ENCODE results near the gene DBNL. TPM values are rescaled to one million over a fixed set of nuclear protein-coding genes. Genes with fewer than 3 reads are reported as not detected.
A peak's percentile ranks its signal among the peaks of the same experiment; 100 is the strongest.

Gene DBNL
- total RNA-seq, 1 donor from 2014 or later = 140 TPM

DNA sequence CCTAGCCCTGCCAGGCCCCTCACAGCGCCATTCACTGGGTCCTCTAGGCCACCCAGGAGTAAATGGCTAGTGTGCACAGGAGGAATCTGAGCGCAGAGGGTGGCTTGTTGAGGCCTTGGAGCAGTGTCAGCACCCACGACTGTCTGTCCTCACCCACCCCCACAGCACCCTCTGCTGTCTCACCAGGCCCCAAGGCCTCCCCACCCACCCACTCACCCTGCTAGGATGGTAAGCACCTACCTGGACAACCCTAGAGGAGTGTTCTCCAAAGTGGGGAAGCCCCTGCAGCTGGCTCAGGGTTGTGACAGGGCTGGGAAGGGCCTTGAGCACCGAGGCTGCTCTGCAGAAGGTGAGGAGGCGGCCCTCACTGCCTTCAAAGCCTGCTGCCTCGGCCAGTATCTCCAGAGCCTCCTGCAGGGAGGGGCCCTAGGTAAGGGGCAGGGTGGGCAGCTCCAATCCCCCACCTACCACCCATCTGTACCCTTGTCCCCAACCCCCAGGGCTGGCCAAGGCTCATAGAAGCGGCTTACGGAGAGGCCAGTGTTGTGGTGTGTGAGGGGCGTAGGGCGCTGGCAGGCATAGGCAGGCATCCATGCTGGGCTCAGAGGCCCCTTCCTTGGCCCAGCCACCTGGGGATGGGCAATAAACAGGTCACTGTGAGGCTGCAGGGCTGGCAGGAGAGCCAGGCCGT, 35.0 kb downstream of the DBNL start:
- intact Hi-C loops (cut with micrococcal nuclease) = loop anchor here (5.0 kb wide), 1 partner anchor 673 kb away; no protein-coding TSS in a partner anchor
- H3K4me1 Mint-ChIP-seq (ENCODE audit: low read depth) = peaks cover 32% of the 10 kb centered on the region
- peaks cover 26% of the 10 kb centered on the region for H3K36me3 Mint-ChIP-seq (ENCODE audit: low read depth)

DNA sequence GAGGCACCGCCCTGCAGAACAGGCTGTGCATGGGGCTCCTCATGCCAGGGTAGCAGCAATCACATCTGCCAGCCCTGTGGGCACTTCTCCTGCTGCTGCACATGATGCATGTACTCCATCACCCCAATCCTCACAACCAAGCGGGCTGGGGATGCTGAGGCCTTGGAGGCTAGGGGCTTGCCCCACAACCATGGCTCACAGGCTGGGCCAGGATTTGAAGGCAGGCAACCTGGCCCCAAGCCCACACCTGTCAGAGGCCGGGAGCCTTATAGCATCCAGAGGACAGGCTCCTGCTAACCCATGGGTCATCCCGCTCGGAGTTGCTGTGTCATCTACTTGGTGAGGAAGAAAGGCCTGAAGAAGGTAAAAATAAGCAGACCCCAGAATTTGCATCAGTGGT, 35.6 kb downstream of the DBNL start:
- intact Hi-C loops (cut with micrococcal nuclease) = loop anchor here (5.0 kb wide), 1 partner anchor 672 kb away; no protein-coding TSS in a partner anchor
- Mint-ChIP-seq H3K4me1 (ENCODE audit: low read depth) (peaks cover 32% of the 10 kb centered on the region), H3K27ac (no peak overlapping the region), H3K36me3 (ENCODE audit: low read depth) (peaks cover 26% of the 10 kb centered on the region), H3K4me3 (no peak overlapping the region), H3K9me3 (no peaks in the 10 kb centered on the region), H3K27me3 (ENCODE audit: insufficient read depth) (no peaks in the 10 kb centered on the region)
- DNase-seq (ENCODE audit: low spot score) = no peak

More for the DNA sequence above, 35.0 kb downstream of the DBNL start:
- DNase-seq (ENCODE audit: low spot score) = no peak
- Mint-ChIP-seq H3K27ac (no peak overlapping the region), H3K27me3 (ENCODE audit: insufficient read depth) (no peaks in the 10 kb centered on the region), H3K9me3 (no peaks in the 10 kb centered on the region), H3K4me3 (peak overlapping the region; percentile 30)

DNA sequence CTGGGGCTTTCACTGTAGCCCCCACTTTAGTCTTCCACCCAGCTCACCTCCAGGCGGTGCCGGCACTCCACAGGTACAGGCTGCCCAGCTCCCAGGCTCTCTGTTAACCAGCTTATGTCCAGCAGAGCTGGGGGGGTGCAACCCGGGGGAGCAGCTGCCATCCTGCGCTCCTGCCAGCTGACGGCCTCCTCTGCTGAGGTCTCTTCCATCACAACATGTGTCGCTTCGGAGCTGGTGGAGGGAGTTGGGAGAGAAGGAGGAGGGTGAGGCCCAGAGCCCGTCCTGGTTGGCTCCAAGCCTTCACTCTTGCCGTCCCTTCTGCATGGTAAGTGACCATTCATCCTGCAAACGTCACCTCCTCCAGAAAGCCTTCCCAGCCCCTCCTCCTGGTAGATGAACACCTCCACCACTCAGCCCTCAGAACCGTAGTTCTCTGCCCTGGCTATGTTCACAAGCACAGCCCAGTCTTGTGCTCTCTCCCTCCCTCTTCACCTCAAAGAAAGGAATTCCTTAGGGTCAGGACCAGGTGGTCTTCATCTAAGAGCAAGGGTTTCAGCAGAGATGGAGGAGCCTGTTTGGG, 36.3 kb downstream of the DBNL start:
- no peaks in the 10 kb centered on the region for H3K27me3 Mint-ChIP-seq (ENCODE audit: insufficient read depth)
- peaks cover 32% of the 10 kb centered on the region for H3K4me1 Mint-ChIP-seq (ENCODE audit: low read depth)
- DNase-seq (ENCODE audit: low spot score) = no peak
- H3K36me3 Mint-ChIP-seq (ENCODE audit: low read depth) = peaks cover 26% of the 10 kb centered on the region
- H3K4me3 Mint-ChIP-seq = peak overlapping the region; percentile 90
- intact Hi-C loops (cut with micrococcal nuclease) = loop anchor here (5.0 kb wide), 1 partner anchor 672 kb away; no protein-coding TSS in a partner anchor
- H3K9me3 Mint-ChIP-seq = no peaks in the 10 kb centered on the region
- peak overlapping the region; percentile 89 for H3K27ac Mint-ChIP-seq

DNA sequence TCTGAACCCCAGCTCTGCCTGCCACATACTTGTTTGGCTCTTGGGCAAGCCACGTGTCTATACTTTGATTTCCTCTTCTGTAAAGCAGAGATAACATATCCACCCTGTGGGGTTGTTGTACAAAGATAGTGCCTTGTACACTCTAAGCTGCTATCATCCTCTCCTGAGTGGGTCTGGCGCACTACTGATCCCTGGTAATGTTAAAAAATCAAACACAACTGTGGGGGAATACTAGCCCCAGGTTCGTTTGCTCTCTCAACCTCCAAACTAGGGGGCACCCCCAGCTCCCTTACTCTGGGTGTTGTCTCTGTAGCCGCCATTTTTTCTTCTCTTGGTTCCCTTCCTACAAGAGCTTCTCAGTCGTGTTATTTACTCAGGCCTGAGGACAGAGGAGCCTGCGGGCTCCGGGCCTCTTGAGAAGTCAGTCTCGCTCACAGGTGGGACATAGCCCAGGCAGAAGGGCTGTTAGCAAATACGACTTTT, 36.8 kb downstream of the DBNL start:
- H3K27ac Mint-ChIP-seq = peak overlapping the region; percentile 89
- peak overlapping the region; percentile 90 for H3K4me3 Mint-ChIP-seq
- peaks cover 32% of the 10 kb centered on the region for H3K4me1 Mint-ChIP-seq (ENCODE audit: low read depth)
- no peaks in the 10 kb centered on the region for H3K27me3 Mint-ChIP-seq (ENCODE audit: insufficient read depth)
- intact Hi-C loops (cut with micrococcal nuclease) = loop anchor here (5.0 kb wide), 1 partner anchor 671 kb away; no protein-coding TSS in a partner anchor
- DNase-seq (ENCODE audit: low spot score) = no peak
- no peaks in the 10 kb centered on the region for H3K9me3 Mint-ChIP-seq
- H3K36me3 Mint-ChIP-seq (ENCODE audit: low read depth) = peaks cover 26% of the 10 kb centered on the region

DNA sequence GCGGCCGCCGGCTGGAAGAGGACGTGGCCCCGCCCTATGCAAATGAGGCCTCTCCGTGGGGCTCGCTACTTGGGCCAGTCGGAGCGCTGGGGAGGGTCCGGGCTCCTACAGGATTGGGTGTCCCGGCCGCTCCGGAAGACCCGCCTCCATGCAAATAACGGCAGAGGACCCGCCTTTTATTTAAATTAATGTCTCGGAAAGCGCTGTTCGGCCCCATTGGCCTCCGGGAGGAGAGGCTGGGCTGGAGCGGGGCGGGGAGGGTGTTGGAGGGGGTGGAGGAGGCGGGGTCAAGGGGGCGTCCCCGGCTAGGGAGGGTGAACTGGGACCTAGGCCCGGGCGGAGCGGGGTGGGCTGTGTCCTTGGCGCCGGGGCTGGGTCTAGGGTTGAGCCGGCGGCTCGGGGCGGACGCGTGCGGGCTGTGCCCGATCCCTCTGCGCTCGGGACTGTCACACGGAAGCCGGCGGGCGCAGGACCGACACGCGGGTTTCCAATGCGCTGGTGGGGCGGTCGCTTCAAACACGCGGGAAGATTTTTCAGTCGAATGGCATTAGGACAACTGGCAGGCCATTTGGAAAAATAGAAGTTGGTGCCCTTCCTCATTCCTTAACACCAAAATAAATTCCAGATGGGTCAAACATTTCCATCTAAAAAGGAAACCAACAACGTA, 38.2 kb downstream of the DBNL start:
- Mint-ChIP-seq H3K36me3 (ENCODE audit: low read depth) (peaks cover 19% of the 10 kb centered on the region), H3K4me3 (peak overlapping the region; percentile 90), H3K27ac (peak overlapping the region; percentile 84), H3K9me3 (no peaks in the 10 kb centered on the region), H3K4me1 (ENCODE audit: low read depth) (peaks cover 28% of the 10 kb centered on the region), H3K27me3 (ENCODE audit: insufficient read depth) (no peaks in the 10 kb centered on the region)
- intact Hi-C loops (cut with micrococcal nuclease) = loop anchor here (1.0 to 5.0 kb wide), 15 partner anchors 14 to 803 kb away; partner anchors contain the start of genes AEBP1, DBNL, H2AZ2 and NUDCD3
- peak; percentile 97 for DNase-seq (ENCODE audit: low spot score)

DNA sequence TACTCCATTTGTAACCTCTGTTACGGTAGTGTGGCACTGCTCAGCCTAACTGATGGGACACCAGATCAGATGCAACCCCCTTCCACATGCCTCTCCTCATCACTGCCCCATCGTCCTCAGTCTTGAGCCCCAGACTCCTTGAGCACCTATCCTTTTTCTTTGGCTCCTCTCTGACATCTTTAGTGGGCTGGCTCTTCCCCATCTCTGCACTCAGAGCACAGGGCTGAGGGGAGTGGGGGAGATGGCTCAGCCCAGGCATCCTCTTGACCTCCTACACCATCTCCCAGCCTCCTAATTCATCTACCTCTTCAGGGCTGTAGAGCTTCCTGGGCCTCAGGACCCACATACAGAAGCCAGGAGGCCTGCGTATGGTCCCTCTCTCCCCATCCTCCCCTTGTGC, 39.3 kb downstream of the DBNL start:
- peak overlapping the region; percentile 42 for H3K27ac Mint-ChIP-seq
- intact Hi-C loops (cut with micrococcal nuclease) = loop anchor here (2.0 to 5.0 kb wide), 5 partner anchors 13 to 669 kb away; partner anchors contain the start of genes AEBP1, DBNL and UBE2D4
- DNase-seq (ENCODE audit: low spot score) = no peak
- H3K4me1 Mint-ChIP-seq (ENCODE audit: low read depth) = peaks cover 24% of the 10 kb centered on the region
- H3K4me3 Mint-ChIP-seq = peak overlapping the region; percentile 90
- peaks cover 10% of the 10 kb centered on the region for H3K36me3 Mint-ChIP-seq (ENCODE audit: low read depth)
- no peaks in the 10 kb centered on the region for H3K27me3 Mint-ChIP-seq (ENCODE audit: insufficient read depth)
- H3K9me3 Mint-ChIP-seq = no peaks in the 10 kb centered on the region

DNA sequence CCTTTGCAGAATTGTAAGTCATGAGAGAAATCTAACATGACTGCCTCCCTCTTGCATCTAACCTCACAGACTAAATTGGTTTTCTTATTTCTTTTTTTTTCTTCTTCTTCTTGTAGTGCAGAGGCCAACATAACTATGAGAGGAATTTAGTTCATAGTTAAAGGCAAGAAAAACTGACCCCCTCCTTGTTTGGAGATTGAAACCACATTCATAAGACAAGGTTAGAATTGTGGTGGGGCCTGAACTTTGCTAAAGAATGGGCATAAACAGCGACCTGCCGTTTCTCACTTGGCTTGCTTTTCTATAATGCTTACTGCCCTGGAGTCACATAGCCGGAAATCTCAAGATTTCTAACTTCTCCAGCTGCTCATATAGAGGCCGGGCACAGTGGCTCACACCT, 40.2 kb downstream of the DBNL start:
- Mint-ChIP-seq H3K4me3 (no peak overlapping the region), H3K27ac (no peak overlapping the region), H3K27me3 (ENCODE audit: insufficient read depth) (no peaks in the 10 kb centered on the region), H3K36me3 (ENCODE audit: low read depth) (peaks cover 7% of the 10 kb centered on the region), H3K9me3 (no peaks in the 10 kb centered on the region), H3K4me1 (ENCODE audit: low read depth) (peaks cover 24% of the 10 kb centered on the region)
- DNase-seq (ENCODE audit: low spot score) = no peak
- intact Hi-C loops (cut with micrococcal nuclease) = loop anchor here (5.0 kb wide), 1 partner anchor 668 kb away; no protein-coding TSS in a partner anchor

DNA sequence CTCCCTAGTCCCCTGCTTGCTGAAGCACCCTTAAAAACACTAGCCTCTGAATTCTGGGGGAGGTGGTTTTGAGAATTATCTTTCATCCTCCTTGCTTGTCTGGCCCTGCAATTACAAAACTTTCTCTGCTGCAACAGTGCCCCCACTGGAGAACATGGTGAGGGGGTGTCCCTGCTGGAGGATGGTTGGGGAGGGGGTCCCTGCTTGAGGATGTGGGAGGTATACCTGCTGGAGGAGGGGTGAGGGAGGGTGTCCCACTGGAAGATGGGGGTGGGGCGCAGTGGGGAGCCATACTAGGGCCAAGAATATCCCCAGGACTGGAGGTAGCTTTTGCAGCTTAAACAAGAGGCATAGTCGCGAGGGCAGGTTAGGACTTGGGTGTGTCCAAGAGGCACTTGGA, 41.0 kb downstream of the DBNL start:
- intact Hi-C loops (cut with micrococcal nuclease) = no loop called here
- H3K27me3 Mint-ChIP-seq (ENCODE audit: insufficient read depth) = no peaks in the 10 kb centered on the region
- DNase-seq (ENCODE audit: low spot score) = no peak
- no peaks in the 10 kb centered on the region for H3K9me3 Mint-ChIP-seq
- peaks cover 7% of the 10 kb centered on the region for H3K36me3 Mint-ChIP-seq (ENCODE audit: low read depth)
- no peak overlapping the region for H3K4me3 Mint-ChIP-seq
- H3K4me1 Mint-ChIP-seq (ENCODE audit: low read depth) = peaks cover 24% of the 10 kb centered on the region
- H3K27ac Mint-ChIP-seq = no peak overlapping the region

DNA sequence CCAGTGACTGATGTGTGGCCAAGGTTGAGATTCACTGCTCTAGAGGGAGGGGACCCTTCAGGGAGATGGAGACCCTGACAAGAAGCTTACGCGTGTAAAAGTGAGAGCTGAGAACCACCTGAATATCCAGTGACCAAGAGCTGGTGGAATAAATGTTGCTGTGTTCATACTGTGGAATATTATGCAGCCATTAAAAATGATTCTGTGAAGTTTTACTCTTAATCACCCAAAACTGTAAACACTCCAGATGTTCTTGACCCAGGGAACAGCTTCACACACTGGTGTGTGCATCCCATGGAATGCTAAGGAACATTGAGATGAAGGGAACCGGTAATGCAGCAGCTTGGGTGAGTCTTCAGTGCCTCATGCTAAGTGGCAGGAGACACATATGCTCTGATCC, 42.1 kb downstream of the DBNL start:
- no peak overlapping the region for H3K4me3 Mint-ChIP-seq
- no peak overlapping the region for H3K27ac Mint-ChIP-seq
- peaks cover 14% of the 10 kb centered on the region for H3K4me1 Mint-ChIP-seq (ENCODE audit: low read depth)
- H3K9me3 Mint-ChIP-seq = no peaks in the 10 kb centered on the region
- intact Hi-C loops (cut with micrococcal nuclease) = no loop called here
- H3K36me3 Mint-ChIP-seq (ENCODE audit: low read depth) = no peaks in the 10 kb centered on the region
- DNase-seq (ENCODE audit: low spot score) = no peak
- H3K27me3 Mint-ChIP-seq (ENCODE audit: insufficient read depth) = no peaks in the 10 kb centered on the region

DNA sequence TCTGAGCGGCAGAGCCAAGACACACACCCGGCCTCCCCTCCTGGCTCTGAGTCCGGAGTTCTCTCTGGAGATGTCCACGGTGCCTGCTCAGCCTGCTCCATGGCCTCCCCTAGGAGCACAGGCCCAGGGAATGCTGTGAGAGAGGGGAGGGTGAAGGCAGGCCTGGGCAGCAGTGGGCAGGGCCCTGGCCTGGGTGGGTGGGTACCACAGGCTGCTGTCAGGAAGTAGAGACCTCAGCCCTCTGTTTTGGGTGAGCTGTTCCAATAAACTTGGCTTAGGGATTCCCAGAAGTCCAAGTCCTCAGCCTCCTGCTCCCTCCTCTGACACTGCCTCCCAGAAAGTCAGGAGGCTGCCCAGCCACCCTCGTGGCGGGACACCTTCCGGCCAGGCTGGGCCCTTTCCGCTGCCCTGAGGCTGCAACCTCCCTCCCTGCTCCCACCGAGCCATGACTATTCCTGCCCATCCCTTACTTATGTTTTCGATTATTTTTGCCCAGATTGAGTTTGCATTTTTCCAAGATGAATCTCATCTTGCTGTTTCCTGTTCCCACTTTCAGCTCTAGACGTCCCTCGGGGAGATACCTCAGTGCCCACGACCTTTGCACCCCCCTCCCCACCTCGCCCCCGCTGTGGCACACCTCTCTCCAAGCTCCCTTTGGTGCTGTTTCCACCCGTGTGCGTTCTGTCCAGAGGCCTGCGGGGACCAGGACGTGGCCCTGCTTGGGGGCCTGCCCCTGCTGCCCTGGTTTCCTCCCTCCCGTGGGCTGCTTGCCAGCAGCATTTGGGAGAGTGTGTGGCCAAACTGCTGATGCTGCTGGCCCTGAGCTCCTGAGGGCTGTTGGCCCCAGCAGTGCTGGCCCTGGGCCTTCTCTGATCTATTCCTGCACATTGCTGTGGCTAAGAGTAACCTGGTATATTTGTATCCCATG, 43.7 kb downstream of the DBNL start:
- H3K27me3 Mint-ChIP-seq (ENCODE audit: insufficient read depth) = no peaks in the 10 kb centered on the region
- peaks cover 9% of the 10 kb centered on the region for H3K4me1 Mint-ChIP-seq (ENCODE audit: low read depth)
- H3K9me3 Mint-ChIP-seq = no peaks in the 10 kb centered on the region
- no peaks in the 10 kb centered on the region for H3K36me3 Mint-ChIP-seq (ENCODE audit: low read depth)
- intact Hi-C loops (cut with micrococcal nuclease) = no loop called here
- DNase-seq (ENCODE audit: low spot score) = no peak
- no peak overlapping the region for H3K4me3 Mint-ChIP-seq
- no peak overlapping the region for H3K27ac Mint-ChIP-seq

DNA sequence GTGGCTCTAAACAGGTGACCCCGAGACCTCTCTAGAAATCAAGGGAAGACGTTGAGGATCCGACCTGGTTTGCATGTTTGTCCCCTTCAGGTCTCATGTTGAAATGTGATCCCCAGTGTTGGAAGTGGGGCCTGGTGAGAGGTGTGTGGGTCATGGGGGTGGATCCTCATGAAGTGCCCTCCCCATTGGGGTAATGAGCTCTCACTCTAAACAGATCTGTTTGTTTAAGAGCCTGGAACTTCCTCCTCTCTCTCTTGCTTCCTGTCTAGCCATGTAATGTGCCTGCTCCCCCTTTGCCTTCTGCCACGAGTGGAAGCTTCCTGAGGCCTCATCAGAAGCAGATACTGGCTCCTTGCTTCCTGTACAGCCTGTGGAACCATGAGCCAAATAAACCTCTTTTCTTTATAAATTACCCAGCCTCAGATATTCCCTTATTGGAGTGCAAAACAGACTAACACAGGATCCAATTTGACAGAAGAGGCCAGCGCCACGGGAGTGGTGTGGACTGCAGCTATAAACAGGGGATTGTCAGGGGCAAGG, 48.7 kb downstream of the DBNL start:
- Mint-ChIP-seq H3K27ac (no peak overlapping the region), H3K36me3 (ENCODE audit: low read depth) (no peaks in the 10 kb centered on the region), H3K4me3 (no peak overlapping the region), H3K9me3 (no peaks in the 10 kb centered on the region), H3K4me1 (ENCODE audit: low read depth) (peaks cover 18% of the 10 kb centered on the region), H3K27me3 (ENCODE audit: insufficient read depth) (peaks cover 2% of the 10 kb centered on the region)
- DNase-seq (ENCODE audit: low spot score) = no peak
- intact Hi-C loops (cut with micrococcal nuclease) = no loop called here

DNA sequence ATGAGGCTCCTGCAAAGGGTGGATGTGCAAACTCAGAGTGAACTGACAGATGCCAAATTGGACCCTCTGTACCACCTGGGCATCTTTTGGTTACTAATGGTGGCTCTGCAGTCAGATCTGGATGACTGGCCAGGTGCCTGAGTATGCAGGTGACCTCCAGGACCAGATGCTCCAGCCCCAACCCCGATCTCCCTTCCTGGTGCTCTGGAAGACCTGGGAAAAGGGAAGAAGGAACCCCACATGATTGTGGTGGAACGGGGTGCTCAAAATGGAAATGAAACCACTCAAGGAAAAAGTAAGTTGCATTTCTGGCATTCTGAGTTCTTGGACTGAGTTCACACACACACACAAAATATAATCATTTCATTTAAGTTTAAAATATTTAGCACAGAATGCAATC, 49.9 kb downstream of the DBNL start:
- no peak for DNase-seq (ENCODE audit: low spot score)
- peaks cover 18% of the 10 kb centered on the region for H3K4me1 Mint-ChIP-seq (ENCODE audit: low read depth)
- no peaks in the 10 kb centered on the region for H3K9me3 Mint-ChIP-seq
- H3K27me3 Mint-ChIP-seq (ENCODE audit: insufficient read depth) = peaks cover 2% of the 10 kb centered on the region
- intact Hi-C loops (cut with micrococcal nuclease) = no loop called here
- no peaks in the 10 kb centered on the region for H3K36me3 Mint-ChIP-seq (ENCODE audit: low read depth)
- H3K4me3 Mint-ChIP-seq = no peak overlapping the region
- no peak overlapping the region for H3K27ac Mint-ChIP-seq
